Measurements from ENCODE around the gene ME3.

DNA sequence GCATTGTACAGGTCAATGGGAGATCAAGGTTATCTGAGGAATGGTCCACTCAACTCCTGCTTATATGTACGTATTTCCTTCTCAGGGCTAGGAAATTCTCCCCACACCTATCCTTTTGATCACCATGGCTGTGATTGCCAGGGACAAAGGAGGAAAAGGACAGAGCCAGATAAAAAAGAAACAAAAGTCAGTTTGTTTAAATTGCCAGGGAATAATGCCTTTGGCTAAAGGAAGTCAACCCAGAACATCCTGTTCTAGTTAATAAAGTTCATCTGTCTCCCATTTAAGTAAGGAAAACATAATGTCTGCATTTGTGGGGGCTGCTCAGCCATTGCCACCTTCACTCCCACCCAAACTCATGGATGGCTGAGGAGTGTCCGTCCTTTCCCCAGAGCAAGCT is 124.7 kb downstream of the ME3 start:
- TF ChIP-seq CTCF (optimal IDR thresholded peaks at IDR 0.05 in 1 of 3, IDR thresholded peaks at IDR 0.05 in 1 of 3, conservative IDR thresholded peaks at IDR 0.05 in 1 of 3; ENCODE audit: extremely low read depth in 1 of 3, insufficient read depth in 2 of 3, low read length in 3 of 3) (no peak), EZH2 (IDR thresholded peaks at IDR 0.05; ENCODE audit: low read length) (no peak)
